ENCODE measurements around the gene PSG1.
"Not testable (repeated sequence)": the region's sequence is repeated elsewhere in the genome, so short reads cannot be mapped to it uniquely, and the experiment has no call there.

DNA sequence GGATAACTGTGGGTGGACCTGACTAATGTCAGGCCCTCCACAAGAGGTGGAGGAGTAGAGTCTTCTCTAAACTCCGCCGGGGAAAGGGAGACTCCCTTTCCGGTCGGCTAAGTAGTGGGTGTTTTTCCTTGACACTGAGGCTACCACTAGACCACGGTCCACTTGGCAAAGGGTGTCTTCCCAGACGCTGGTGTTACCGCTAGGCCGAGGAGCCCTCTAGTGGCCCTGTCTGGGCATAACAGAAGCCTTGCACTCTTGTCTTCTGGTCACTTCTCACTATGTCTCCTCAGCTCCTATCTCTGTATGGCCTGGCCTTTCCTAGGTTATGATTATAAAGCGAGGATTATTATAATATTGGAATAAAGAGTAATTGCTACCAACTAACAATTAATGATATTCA, 43.6 kb upstream of the PSG1 start:
- TF ChIP-seq CREB1 (IDR thresholded peaks at IDR 0.05; ENCODE audit: low read depth); EP300 (IDR thresholded peaks at IDR 0.05; ENCODE audit: borderline replicate concordance): not testable (repeated sequence)
- peak; percentile 36; the same call in 1 of the 2 replicates for TF ChIP-seq RAD21 (IDR thresholded peaks at IDR 0.05; ENCODE audit: low read depth)
